Measurements from ENCODE around the gene RAD9B. TPM values are rescaled to one million over a fixed set of nuclear protein-coding genes. Genes with fewer than 3 reads are reported as not detected.

Gene RAD9B
- total and polyA plus RNA-seq, 2 of the 4 experiments (the other 2 are of a cell fraction) = 0.09 to 0.18 TPM

- Histone ChIP-seq H3K14ac (replicated peaks; ENCODE audit: low read depth, low read length) (no peak overlapping the region), H3K27ac (ENCODE audit: insufficient read depth, low read length) (peak overlapping the region; percentile 54), H3K27me3 (ENCODE audit: control insufficient read depth, insufficient read depth, low read length) (no peaks in the 10 kb centered on the region), H3K36me3 (ENCODE audit: control insufficient read depth, insufficient read depth, low read length) (peaks cover 6% of the 10 kb centered on the region), H2BK20ac (ENCODE audit: low read depth, low read length) (no peak overlapping the region), H2BK120ac (ENCODE audit: low read depth, low read length) (no peak overlapping the region), H3K4me3 (ENCODE audit: insufficient read depth, low read depth, low read length) (peak overlapping the region; percentile 53), H2BK5ac (ENCODE audit: low read depth, low read length, poor library complexity, severe bottlenecking) (no peak overlapping the region), H2BK15ac (ENCODE audit: low read depth, low read length) (no peak overlapping the region), H4K8ac (ENCODE audit: low read depth in 2 of 2, low read length in 2 of 2) (peak overlapping the region in 1 of 2 experiments; percentile 74; a peak in 3 of 4 replicates), H2AK5ac (ENCODE audit: low read depth, low read length) (no peak overlapping the region), H4K5ac (ENCODE audit: low read depth, low read length) (no peak overlapping the region), H2AFZ (replicated peaks; ENCODE audit: low read length, poor library complexity) (peak overlapping the region; percentile 97), H3K9ac (ENCODE audit: low read depth, low read length) (peak overlapping the region; percentile 83), H3K9me1 (ENCODE audit: insufficient read depth, low read length) (no peaks in the 10 kb centered on the region), H4K91ac (ENCODE audit: insufficient read depth, low read depth, low read length) (no peak overlapping the region), H2AK9ac (replicated peaks; ENCODE audit: low read depth, low read length, poor library complexity) (peak overlapping the region; percentile 11), H3K4ac (ENCODE audit: low read depth, low read length) (peak overlapping the region; percentile 53; the same call in 1 of the 2 replicates), H3K79me1 (ENCODE audit: low read depth in 1 of 2, low read length in 2 of 2) (peaks cover 11 to 56% of the 10 kb centered on the region in 2 experiments), H3K56ac (ENCODE audit: extremely low read depth, insufficient read depth, low read length) (peak overlapping the region; percentile 20; the same call in 1 of the 2 replicates), H3K4me1 (ENCODE audit: control insufficient read depth, insufficient read depth, low read length) (peaks cover 3% of the 10 kb centered on the region; the same call in 1 of the 2 replicates), H3K4me2 (ENCODE audit: low read depth, low read length) (peak overlapping the region; percentile 93), H4K20me1 (ENCODE audit: insufficient read depth, low read length) (peaks cover 3% of the 10 kb centered on the region), H3K9me3 (ENCODE audit: control insufficient read depth, insufficient read depth, low read length) (no peaks in the 10 kb centered on the region), H3K18ac (ENCODE audit: low read depth, low read length) (no peak overlapping the region), H3K23ac (ENCODE audit: low read depth, low read length) (peak overlapping the region; percentile 66; the same call in 1 of the 2 replicates)
- no peak for ATAC-seq (ENCODE audit: low read depth)
- ChIA-PET CTCF (interaction anchor here (1.1 to 2.7 kb wide), 7 partner anchors 15 to 137 kb away, joined by 4 to 15 read pairs (median 4); partner anchors contain the start of gene ARPC3), POLR2A (ENCODE audit: unreplicated experiment) (interaction anchor here (0.6 to 1.0 kb wide), 3 partner anchors 18 to 1059 kb away, joined by 3 to 4 read pairs (median 4); partner anchors contain the start of gene ARPC3)
- dilution Hi-C loops (cut with HindIII; ENCODE audit: low sequenced_read_pairs, unreplicated experiment) = no loop called here
- BruUV-seq (replicated peaks) = no TSS peak
- 0% methylated on average over 7 of the region's 15 CpGs; no CpG with 5 or more reads in 1 of the 2 experiments for WGBS, 2 experiments (ENCODE audit: extremely low coverage in 2 of 2, insufficient read length in 1 of 2)
- in situ Hi-C loops (cut with MboI; ENCODE audit: low sequenced_read_pairs) = no loop called here
- intact Hi-C loops (cut with micrococcal nuclease) = loop anchor here (1.0 to 2.0 kb wide), 2 partner anchors 18 to 359 kb away; partner anchors contain the start of gene ARPC3
- TF ChIP-seq USF2 (IDR thresholded peaks at IDR 0.05; ENCODE audit: low read depth, low read length) = no peak
- TF ChIP-seq POLR2A (IDR thresholded peaks at IDR 0.05; ENCODE audit: low read depth, low read length) = peak; percentile 89
- DNase-seq = no peak
Observed at GRCh38 chr12:110467847-110468213, 34.3 kb upstream of the RAD9B start.

All from IMR-90 (cell line).